ENCODE measurements around the gene FZD8. TPM values are rescaled to one million over a fixed set of nuclear protein-coding genes. Genes with fewer than 3 reads are reported as not detected.

FZD8 gene
- total RNA-seq, 1 experiment from 2014 or later, result 1.7 TPM

Other genes with a start within 250 kb of the FZD8 start
- 0.08 TPM in 1 of 2 replicates, not detected in the other for gene GJD4, start 37.0 kb downstream of the FZD8 start, total RNA-seq (2014; rRNA removed; shearing (Covaris generic))

Data from SK-MEL-5 (cell line).